K562 (cell line): Measurements from ENCODE around the gene ANAPC4. TPM values are rescaled to one million over a fixed set of nuclear protein-coding genes. Genes with fewer than 3 reads are reported as not detected.

Experiments used
- ATAC-seq: fragments of 200-7000 bp; cut with Tn5 transposase; 3 replicates; pipeline ENCODE4 v1.9.1; 2020; ENCODE audit warnings: moderate library complexity
- BruUV-seq: library from RNA; stranded (reverse); fragments of 400-500 nt; replicated peaks from 2 replicates; lab custom pipeline; 2021; lab: Mats Ljungman, UMichigan
- CTCF ChIA-PET: fragments of 300-600 bp; formaldehyde crosslinking; extraction: SDS; loops from one replicate; lab custom pipeline; 2021; ENCODE audit warnings: low intra/inter-chr PET ratio; lab: Yijun Ruan, JAX
- POLR2A ChIA-PET: fragments of 300-600, 350-650 bp; sonication (Branson Sonifier 250); formaldehyde crosslinking; extraction: SDS; loops from one replicate; lab custom pipeline; 2021; ENCODE audit warnings: antibody characterized with exemption, inconsistent platforms; lab: Yijun Ruan, JAX
- DNase-seq, 4 experiments: peaks; one replicate each; pipeline versions ENCODE4 v3.0.0 to v3.0.0-alpha.2; 2011 to 2018; ENCODE audit warnings: low spot score in 3 of 4, mixed read lengths in 3 of 4; ENCODE audit errors: extremely low read depth in 1 of 4
- FAIRE-seq: peaks from 2 replicates; lab custom pipeline; 2011; peaks lifted over from hg19 to GRCh38; lab: Jason Lieb, UNC
- H2AFZ ChIP-seq: 2 replicates; pipeline ENCODE4 v1.6.0; 2011; ENCODE audit warnings: low read depth, low read length, control low read depth, inconsistent platforms
- H3K27ac ChIP-seq: fragments of 200-600 bp; 3 replicates; pipeline ENCODE4 v1.8.0; 2011; ENCODE audit warnings: low read depth, mild to moderate bottlenecking, control low read depth, inconsistent platforms, low read length, moderate library complexity, mixed read lengths; ENCODE audit errors: extremely low read depth
- H3K27me3 ChIP-seq, 2 experiments: fragments of 300-600 bp in 1 of 2; 2 replicates in 1 of 2; 3 replicates in 1 of 2; pipeline versions ENCODE4 v1.6.0 to v1.8.0; 2011; ENCODE audit warnings: inconsistent platforms in 2 of 2, low read length in 2 of 2, mild to moderate bottlenecking in 1 of 2, mixed read lengths in 1 of 2, moderate library complexity in 1 of 2; ENCODE audit not compliant: control insufficient read depth in 2 of 2, insufficient read depth in 2 of 2
- H3K36me3 ChIP-seq: fragments of 300-600 bp; 3 replicates; pipeline ENCODE4 v1.8.0; 2011; ENCODE audit warnings: mild to moderate bottlenecking, low read length, inconsistent platforms; ENCODE audit not compliant: control insufficient read depth, insufficient read depth
- H3K4me1 ChIP-seq, 2 experiments: fragments of 200-600 bp in 1 of 2; replicated peaks in 1 of 2; 2 replicates in 1 of 2; 3 replicates in 1 of 2; pipeline versions ENCODE4 v1.5.1 to v1.8.0; 2011; ENCODE audit warnings: inconsistent platforms in 2 of 2, low read length in 2 of 2, mild to moderate bottlenecking in 1 of 2, mixed read lengths in 1 of 2, moderate library complexity in 1 of 2; ENCODE audit not compliant: control insufficient read depth in 2 of 2, insufficient read depth in 2 of 2
- H3K4me2 ChIP-seq: 2 replicates; pipeline ENCODE4 v1.6.1; 2011; ENCODE audit warnings: low read length, control low read depth, inconsistent platforms, mixed read lengths; ENCODE audit not compliant: insufficient read depth
- H3K4me3 ChIP-seq: fragments of 200-600 bp; sonication (generic), shearing (Covaris generic); 2 replicates; pipeline ENCODE4 v1.5.1; 2016; ENCODE audit warnings: control low read depth, inconsistent platforms
- H3K79me2 ChIP-seq: fragments of 200-600 bp; 3 replicates; pipeline ENCODE4 v1.8.0; 2011; ENCODE audit warnings: low read length, inconsistent platforms; ENCODE audit not compliant: control insufficient read depth, insufficient read depth
- H3K9ac ChIP-seq, 2 experiments: 2 replicates each; pipeline versions ENCODE4 v1.6.0 to v1.6.1; 2011; ENCODE audit warnings: low read depth in 2 of 2, low read length in 2 of 2, control low read depth in 1 of 2, inconsistent platforms in 1 of 2, mild to moderate bottlenecking in 1 of 2, mixed read lengths in 1 of 2; ENCODE audit not compliant: insufficient read depth in 1 of 2
- H3K9me1 ChIP-seq: one replicate; pipeline ENCODE4 v1.6.0; 2011; ENCODE audit warnings: inconsistent platforms, mild to moderate bottlenecking, low read length, moderate library complexity; ENCODE audit not compliant: control insufficient read depth, insufficient read depth
- H3K9me3 ChIP-seq: replicated peaks from 2 replicates; pipeline ENCODE4 v1.5.1; 2011; ENCODE audit warnings: low read depth, low read length, inconsistent platforms; ENCODE audit not compliant: control insufficient read depth, insufficient read depth
- H4K20me1 ChIP-seq: replicated peaks from 2 replicates; pipeline ENCODE4 v1.6.1; 2011; ENCODE audit warnings: low read length, inconsistent platforms, mixed read lengths; ENCODE audit not compliant: control insufficient read depth, insufficient read depth
- FUS ChIP-seq: fragments of 200-400 bp; formaldehyde crosslinking; optimal IDR thresholded peaks from 2 replicates; pipeline ENCODE3; 2017; ENCODE audit warnings: low read depth, low read length
- TBL1XR1 ChIP-seq, 2 experiments: IDR thresholded peaks; 2 replicates each; pipeline ENCODE4 v1.6.1; 2012; ENCODE audit warnings: improper control_type of control experiment in 2 of 2, low read length in 2 of 2, mild to moderate bottlenecking in 1 of 2
- WGBS: fragments of 100-300 bp; shearing (Covaris generic); methylation state at CpG from one replicate; pipeline ENCODE4 v1.1.6; 2016; ENCODE audit warnings: low coverage, mixed read lengths; ENCODE audit not compliant: insufficient coverage; ENCODE audit errors: missing lambda C conversion rate; 5-methylcytosine and 5-hydroxymethylcytosine counted together
- in situ Hi-C: fragments of 300-500 bp; cut with MboI; formaldehyde crosslinking; loops from 4 replicates; pipeline ENCODE4 v1.15.0; 2018; ENCODE audit warnings: inconsistent platforms, mixed read lengths
- intact Hi-C: fragments of 100-400 bp; cut with micrococcal nuclease; formaldehyde crosslinking; loops from 2 replicates; pipeline ENCODE4 v1.14.2; 2022
- polyA plus RNA-seq, 8 experiments: library from polyadenylated mRNA; depleted of rRNA in 4 of 8; stranded (reverse) in 5 of 8; unstranded in 3 of 8; fragments of >200 nt; fragmentation: Nextera tagmentation in 2 of 8; fragmentation: Illumina TruSeq in 1 of 8; extraction: Ambion mirVana in 2 of 8; extraction: Trizol in 1 of 8; gene quantifications; 2 replicates each; pipeline versions ENCODE4 v1.2.1 to v1.2.3, GENCODE V29; 2011 to 2014; ENCODE audit warnings: inconsistent platforms in 1 of 8, missing spikeins in 1 of 8
- total RNA-seq, 7 experiments: library from RNA; depleted of rRNA in 6 of 7; stranded (reverse); fragments of >200 nt in 6 of 7; fragmentation: Illumina TruSeq in 2 of 7; extraction: Trizol in 2 of 7; gene quantifications; 2 replicates each; pipeline versions ENCODE4 v1.2.1 to v1.2.3, GENCODE V29; 2011 to 2021; ENCODE audit warnings: low replicate concordance in 1 of 7
- TF ChIP-seq, protein P1 (sequence below), 3 experiments: IDR thresholded peaks in 2 of 3; conservative IDR thresholded peaks in 1 of 3; 2 replicates each; pipeline ENCODE4 v1.5.1; 2011 to 2012; ENCODE audit warnings: low read length in 3 of 3, mild to moderate bottlenecking in 3 of 3, control low read depth in 2 of 3, improper control_type of control experiment in 1 of 3, inconsistent platforms in 1 of 3, low read depth in 1 of 3, mixed read lengths in 1 of 3, moderate library complexity in 1 of 3; ENCODE audit not compliant: insufficient read depth in 2 of 3

Gene ANAPC4
- total and polyA plus RNA-seq, 9 of the 15 experiments (the other 6 are each of a cell fraction or from before 2014, with no cell fraction given) = 23.9 to 47.0 (median 31.9) TPM

DNA sequence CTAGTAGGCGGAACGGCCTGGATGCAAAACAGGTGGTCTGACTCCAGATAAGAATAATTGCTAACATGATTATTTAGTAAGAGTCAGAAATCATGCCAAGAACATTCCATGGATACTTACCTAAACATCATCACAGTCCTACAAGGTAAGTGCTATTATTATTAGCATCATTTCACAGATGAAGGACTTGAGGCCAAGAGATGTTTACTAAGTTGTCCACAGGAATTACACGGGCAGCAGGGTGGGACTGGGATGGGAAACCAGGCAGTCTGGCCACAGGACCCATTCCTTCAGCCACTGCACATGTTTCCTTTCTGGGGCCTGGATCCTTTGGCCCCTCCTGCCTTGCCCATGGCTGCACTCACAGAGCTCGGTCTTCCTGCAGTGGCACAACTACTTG, 48.3 kb downstream of the ANAPC4 start (continued):
- TF ChIP-seq TBL1XR1 (IDR thresholded peaks at IDR 0.05; ENCODE audit: low read length in 2 of 2) = no peak
- TF ChIP-seq, all 486 proteins: peak for 0

GRCh38 chr4:25427871-25428270, 50.8 kb downstream of the ANAPC4 start:
- Histone ChIP-seq H3K9ac (no peak overlapping the region), H3K9me3 (no peaks in the 10 kb centered on the region), H3K27ac (no peak overlapping the region), H4K20me1 (no peaks in the 10 kb centered on the region), H3K27me3 (peaks cover 0 to 3% of the 10 kb centered on the region in 2 experiments; a peak in 1 of 5 replicates), H2AFZ (no peak overlapping the region), H3K36me3 (no peaks in the 10 kb centered on the region), H3K4me3 (no peak overlapping the region), H3K9me1 (no peaks in the 10 kb centered on the region), H3K4me2 (no peak overlapping the region), H3K79me2 (no peaks in the 10 kb centered on the region), H3K4me1 (no peaks in the 10 kb centered on the region)
- no TSS peak for BruUV-seq
- in situ Hi-C loops (no loop called here), intact Hi-C loops (no loop called here)
- ATAC-seq = peak; percentile 51; the same call in 2 of the 3 replicates
- WGBS = 26% methylated on average over 5 of the region's 5 CpGs
- no peak for DNase-seq
- TF ChIP-seq, protein P1, sequence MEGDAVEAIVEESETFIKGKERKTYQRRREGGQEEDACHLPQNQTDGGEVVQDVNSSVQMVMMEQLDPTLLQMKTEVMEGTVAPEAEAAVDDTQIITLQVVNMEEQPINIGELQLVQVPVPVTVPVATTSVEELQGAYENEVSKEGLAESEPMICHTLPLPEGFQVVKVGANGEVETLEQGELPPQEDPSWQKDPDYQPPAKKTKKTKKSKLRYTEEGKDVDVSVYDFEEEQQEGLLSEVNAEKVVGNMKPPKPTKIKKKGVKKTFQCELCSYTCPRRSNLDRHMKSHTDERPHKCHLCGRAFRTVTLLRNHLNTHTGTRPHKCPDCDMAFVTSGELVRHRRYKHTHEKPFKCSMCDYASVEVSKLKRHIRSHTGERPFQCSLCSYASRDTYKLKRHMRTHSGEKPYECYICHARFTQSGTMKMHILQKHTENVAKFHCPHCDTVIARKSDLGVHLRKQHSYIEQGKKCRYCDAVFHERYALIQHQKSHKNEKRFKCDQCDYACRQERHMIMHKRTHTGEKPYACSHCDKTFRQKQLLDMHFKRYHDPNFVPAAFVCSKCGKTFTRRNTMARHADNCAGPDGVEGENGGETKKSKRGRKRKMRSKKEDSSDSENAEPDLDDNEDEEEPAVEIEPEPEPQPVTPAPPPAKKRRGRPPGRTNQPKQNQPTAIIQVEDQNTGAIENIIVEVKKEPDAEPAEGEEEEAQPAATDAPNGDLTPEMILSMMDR (IDR thresholded peaks at IDR 0.05 in 2 of 3, conservative IDR thresholded peaks at IDR 0.05 in 1 of 3; ENCODE audit: insufficient read depth in 2 of 3, low read depth in 1 of 3, low read length in 3 of 3) = 0 out of 6 replicates have a peak, but pooled peaks of 2 of the 3 experiments have one; percentile 2 to 3
- TF ChIP-seq FUS = no peak
- FAIRE-seq = no peak
- POLR2A ChIA-PET = interaction anchor here (1.0 to 1.2 kb wide), 2 partner anchors 13 to 43 kb away, joined by 3 to 4 read pairs; no protein-coding TSS in a partner anchor
- CTCF ChIA-PET = no interaction called here
